ENCODE measurements around the gene NDUFS8.

DNA sequence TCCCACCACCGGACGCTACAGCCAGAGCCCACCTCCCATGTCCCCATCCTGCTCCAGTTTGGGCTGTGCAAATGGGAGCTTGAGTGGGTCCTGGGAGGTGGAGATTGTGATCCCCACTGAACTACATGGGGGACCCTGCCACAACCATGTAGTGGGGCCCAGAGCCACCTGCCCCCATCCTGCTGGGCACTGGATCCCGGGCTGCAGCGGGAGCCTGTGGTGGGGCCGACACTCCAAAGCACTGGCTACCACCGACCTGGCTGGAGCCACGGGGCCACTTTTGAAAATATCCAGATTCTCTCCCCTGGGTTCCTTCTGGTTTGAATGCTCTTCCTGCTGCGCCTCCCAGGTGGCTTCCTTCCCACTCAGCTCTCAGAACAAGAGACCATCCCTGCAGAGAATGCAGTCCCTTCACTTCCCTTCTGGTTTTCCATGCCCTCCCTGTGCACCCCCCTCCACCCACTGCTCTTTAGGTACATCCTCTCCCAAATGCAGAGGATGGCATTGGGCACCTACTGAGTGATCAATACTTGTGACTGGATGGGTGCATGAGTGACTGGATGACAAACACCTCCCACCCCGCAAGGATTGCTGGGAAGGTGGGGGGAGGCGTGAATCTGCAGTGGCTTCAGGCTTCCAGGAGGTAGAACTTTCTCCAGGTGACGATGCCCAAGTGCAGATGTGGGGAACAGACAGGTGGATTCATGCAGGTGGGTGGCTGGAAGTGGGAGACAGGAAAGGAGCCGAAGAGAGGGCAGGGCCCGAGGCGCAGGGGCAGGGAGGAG is 25.7 kb upstream of the NDUFS8 start:
- TF ChIP-seq, protein P1, sequence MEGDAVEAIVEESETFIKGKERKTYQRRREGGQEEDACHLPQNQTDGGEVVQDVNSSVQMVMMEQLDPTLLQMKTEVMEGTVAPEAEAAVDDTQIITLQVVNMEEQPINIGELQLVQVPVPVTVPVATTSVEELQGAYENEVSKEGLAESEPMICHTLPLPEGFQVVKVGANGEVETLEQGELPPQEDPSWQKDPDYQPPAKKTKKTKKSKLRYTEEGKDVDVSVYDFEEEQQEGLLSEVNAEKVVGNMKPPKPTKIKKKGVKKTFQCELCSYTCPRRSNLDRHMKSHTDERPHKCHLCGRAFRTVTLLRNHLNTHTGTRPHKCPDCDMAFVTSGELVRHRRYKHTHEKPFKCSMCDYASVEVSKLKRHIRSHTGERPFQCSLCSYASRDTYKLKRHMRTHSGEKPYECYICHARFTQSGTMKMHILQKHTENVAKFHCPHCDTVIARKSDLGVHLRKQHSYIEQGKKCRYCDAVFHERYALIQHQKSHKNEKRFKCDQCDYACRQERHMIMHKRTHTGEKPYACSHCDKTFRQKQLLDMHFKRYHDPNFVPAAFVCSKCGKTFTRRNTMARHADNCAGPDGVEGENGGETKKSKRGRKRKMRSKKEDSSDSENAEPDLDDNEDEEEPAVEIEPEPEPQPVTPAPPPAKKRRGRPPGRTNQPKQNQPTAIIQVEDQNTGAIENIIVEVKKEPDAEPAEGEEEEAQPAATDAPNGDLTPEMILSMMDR (IDR thresholded peaks at IDR 0.05; ENCODE audit: insufficient read depth, low read length): no peak
- no peak for TF ChIP-seq POLR2AphosphoS5 (IDR thresholded peaks at IDR 0.05; ENCODE audit: low read depth)
- TF ChIP-seq, protein P2, sequence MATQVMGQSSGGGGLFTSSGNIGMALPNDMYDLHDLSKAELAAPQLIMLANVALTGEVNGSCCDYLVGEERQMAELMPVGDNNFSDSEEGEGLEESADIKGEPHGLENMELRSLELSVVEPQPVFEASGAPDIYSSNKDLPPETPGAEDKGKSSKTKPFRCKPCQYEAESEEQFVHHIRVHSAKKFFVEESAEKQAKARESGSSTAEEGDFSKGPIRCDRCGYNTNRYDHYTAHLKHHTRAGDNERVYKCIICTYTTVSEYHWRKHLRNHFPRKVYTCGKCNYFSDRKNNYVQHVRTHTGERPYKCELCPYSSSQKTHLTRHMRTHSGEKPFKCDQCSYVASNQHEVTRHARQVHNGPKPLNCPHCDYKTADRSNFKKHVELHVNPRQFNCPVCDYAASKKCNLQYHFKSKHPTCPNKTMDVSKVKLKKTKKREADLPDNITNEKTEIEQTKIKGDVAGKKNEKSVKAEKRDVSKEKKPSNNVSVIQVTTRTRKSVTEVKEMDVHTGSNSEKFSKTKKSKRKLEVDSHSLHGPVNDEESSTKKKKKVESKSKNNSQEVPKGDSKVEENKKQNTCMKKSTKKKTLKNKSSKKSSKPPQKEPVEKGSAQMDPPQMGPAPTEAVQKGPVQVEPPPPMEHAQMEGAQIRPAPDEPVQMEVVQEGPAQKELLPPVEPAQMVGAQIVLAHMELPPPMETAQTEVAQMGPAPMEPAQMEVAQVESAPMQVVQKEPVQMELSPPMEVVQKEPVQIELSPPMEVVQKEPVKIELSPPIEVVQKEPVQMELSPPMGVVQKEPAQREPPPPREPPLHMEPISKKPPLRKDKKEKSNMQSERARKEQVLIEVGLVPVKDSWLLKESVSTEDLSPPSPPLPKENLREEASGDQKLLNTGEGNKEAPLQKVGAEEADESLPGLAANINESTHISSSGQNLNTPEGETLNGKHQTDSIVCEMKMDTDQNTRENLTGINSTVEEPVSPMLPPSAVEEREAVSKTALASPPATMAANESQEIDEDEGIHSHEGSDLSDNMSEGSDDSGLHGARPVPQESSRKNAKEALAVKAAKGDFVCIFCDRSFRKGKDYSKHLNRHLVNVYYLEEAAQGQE (IDR thresholded peaks at IDR 0.05; ENCODE audit: insufficient replicate concordance, low read depth): no peak

Measured in HL-60 (cell line).